Measurements from ENCODE around the gene IQSEC1.

Gene IQSEC1

GRCh38 chr3:13073326-13074005 is at the start of gene IQSEC1:
Gene IQSEC1, minus strand, starts transcription at chr3:13073429. Its CDS starts 415 bp downstream, at chr3:13073014.
- peak; percentile 8 for DNase-seq (ENCODE audit: low read depth)
- TF ChIP-seq, protein P1, sequence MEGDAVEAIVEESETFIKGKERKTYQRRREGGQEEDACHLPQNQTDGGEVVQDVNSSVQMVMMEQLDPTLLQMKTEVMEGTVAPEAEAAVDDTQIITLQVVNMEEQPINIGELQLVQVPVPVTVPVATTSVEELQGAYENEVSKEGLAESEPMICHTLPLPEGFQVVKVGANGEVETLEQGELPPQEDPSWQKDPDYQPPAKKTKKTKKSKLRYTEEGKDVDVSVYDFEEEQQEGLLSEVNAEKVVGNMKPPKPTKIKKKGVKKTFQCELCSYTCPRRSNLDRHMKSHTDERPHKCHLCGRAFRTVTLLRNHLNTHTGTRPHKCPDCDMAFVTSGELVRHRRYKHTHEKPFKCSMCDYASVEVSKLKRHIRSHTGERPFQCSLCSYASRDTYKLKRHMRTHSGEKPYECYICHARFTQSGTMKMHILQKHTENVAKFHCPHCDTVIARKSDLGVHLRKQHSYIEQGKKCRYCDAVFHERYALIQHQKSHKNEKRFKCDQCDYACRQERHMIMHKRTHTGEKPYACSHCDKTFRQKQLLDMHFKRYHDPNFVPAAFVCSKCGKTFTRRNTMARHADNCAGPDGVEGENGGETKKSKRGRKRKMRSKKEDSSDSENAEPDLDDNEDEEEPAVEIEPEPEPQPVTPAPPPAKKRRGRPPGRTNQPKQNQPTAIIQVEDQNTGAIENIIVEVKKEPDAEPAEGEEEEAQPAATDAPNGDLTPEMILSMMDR (conservative IDR thresholded peaks at IDR 0.05; ENCODE audit: control insufficient read depth, insufficient read depth, low read depth, low read length): no peak
- no peak within 1 kb of the TSS for H3K4me3 ChIP-seq (ENCODE audit: control insufficient read depth, low read depth, low read length)

- TF ChIP-seq, protein P1 (conservative IDR thresholded peaks at IDR 0.05; ENCODE audit: control insufficient read depth, insufficient read depth, low read depth, low read length): no peak
- no peak overlapping the region for H3K4me3 ChIP-seq (ENCODE audit: control insufficient read depth, low read depth, low read length)
- DNase-seq (ENCODE audit: low read depth): no peak
Observed at GRCh38 chr3:13122081-13123012, 49.1 kb upstream of the IQSEC1 start.

- no peak for DNase-seq (ENCODE audit: low read depth)
- TF ChIP-seq, protein P1 (conservative IDR thresholded peaks at IDR 0.05; ENCODE audit: control insufficient read depth, insufficient read depth, low read depth, low read length): no peak
- no peak overlapping the region for H3K4me3 ChIP-seq (ENCODE audit: control insufficient read depth, low read depth, low read length)
Observed at GRCh38 chr3:13121553-13122001, 48.3 kb upstream of the IQSEC1 start.

- DNase-seq (ENCODE audit: low read depth): no peak
- TF ChIP-seq, protein P1 (conservative IDR thresholded peaks at IDR 0.05; ENCODE audit: control insufficient read depth, insufficient read depth, low read depth, low read length): no peak
- no peak overlapping the region for H3K4me3 ChIP-seq (ENCODE audit: control insufficient read depth, low read depth, low read length)
Observed at GRCh38 chr3:13120928-13121552, 47.8 kb upstream of the IQSEC1 start.

DNA sequence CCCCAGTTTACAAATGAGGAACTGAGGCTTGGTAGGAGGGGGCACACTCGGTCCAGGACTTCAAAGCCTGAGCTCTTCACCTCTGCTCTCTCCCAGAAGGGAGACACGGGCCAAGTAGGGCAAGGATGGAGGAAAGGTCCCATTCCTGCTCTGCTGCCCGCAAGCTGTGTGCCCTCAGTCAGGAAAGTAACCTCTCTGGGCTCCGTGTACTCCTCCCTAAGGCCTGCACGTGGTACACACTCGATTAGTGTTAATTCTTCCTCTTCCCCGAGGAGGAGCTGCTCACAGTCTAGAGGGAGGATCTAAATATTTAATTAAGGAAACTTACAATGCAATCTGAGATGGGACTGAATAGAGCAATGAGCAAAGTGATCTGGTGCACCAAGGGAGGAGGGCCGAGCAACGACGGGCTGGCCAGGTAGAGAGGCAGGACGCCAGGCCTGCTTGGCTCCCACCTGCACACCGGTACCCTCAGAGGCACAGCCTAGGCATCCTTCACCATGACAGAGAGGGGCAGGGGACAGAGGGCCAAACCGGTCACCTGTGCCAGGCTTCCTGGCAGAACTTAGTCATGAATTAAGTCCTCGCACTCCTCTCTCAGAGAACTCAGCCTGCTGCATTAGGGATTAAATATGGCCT is 47.2 kb upstream of the IQSEC1 start:
- no peak for DNase-seq (ENCODE audit: low read depth)
- TF ChIP-seq, protein P1 (conservative IDR thresholded peaks at IDR 0.05; ENCODE audit: control insufficient read depth, insufficient read depth, low read depth, low read length): no peak
- no peak overlapping the region for H3K4me3 ChIP-seq (ENCODE audit: control insufficient read depth, low read depth, low read length)

Data from fibroblast of mammary gland (primary cell).